Upper lobe of left lung (tissue), 4 donors: Measurements from ENCODE around the gene METTL2A.
"Not testable (repeated sequence)": the region's sequence is repeated elsewhere in the genome, so short reads cannot be mapped to it uniquely, and the experiment has no call there.

Experiments used
- EP300 ChIP-seq, 4 donors: sonication (generic); formaldehyde crosslinking; IDR thresholded peaks; one replicate each; pipeline ENCODE4 v1.5.1; 2017; ENCODE audit warnings: antibody characterized with exemption in 4 of 4, control low read depth in 2 of 4
- POLR2A ChIP-seq, 4 donors: fragments of 450-650 bp; IDR thresholded peaks; one replicate each; pipeline ENCODE4 v1.5.1; 2016 to 2017; ENCODE audit warnings: antibody characterized with exemption in 4 of 4, mild to moderate bottlenecking in 2 of 4
- POLR2AphosphoS5 ChIP-seq, 2 donors: sonication (generic); formaldehyde crosslinking; IDR thresholded peaks; one replicate each; pipeline ENCODE4 v1.5.1; 2017; ENCODE audit warnings: antibody characterized with exemption in 2 of 2
- TF ChIP-seq, protein P1 (sequence below), 6 experiments: fragments of 450-650 bp in 4 of 6; fragments of 200-600 bp in 2 of 6; sonication (generic) in 2 of 6; IDR thresholded peaks; one replicate each; pipeline ENCODE4 v1.5.1; 2016 to 2019; ENCODE audit warnings: antibody characterized with exemption in 6 of 6

DNA sequence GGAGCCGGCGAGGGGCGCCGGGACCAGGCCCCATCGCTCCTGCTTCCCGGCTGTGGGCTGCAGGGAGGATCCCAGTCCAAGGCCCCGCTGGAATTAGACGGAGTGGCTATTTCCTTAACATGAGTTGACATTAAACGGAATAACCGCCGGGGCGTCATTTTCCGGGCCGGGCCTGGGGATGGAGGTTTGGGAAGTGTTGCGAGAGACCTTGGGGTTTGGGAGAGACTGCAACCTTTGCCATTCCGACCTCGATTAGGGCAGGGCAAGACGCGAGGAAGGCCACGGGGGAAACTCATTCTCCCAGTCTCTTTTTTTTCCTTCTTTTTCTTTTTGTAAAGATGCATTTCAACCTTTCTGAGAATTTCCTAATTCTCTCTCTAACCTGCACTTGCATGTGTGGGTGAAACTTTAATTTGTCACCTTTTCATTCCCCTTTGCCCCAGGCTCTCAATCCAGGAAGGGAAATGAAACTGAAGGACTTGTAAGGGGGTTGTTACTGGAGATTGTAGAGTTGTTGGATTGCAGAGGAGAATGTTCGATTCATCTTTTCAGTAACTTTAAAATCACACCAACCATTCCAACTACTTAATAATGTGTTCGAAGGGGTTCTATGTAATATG is 56.1 kb downstream of the METTL2A start:
- TF ChIP-seq, protein P1, sequence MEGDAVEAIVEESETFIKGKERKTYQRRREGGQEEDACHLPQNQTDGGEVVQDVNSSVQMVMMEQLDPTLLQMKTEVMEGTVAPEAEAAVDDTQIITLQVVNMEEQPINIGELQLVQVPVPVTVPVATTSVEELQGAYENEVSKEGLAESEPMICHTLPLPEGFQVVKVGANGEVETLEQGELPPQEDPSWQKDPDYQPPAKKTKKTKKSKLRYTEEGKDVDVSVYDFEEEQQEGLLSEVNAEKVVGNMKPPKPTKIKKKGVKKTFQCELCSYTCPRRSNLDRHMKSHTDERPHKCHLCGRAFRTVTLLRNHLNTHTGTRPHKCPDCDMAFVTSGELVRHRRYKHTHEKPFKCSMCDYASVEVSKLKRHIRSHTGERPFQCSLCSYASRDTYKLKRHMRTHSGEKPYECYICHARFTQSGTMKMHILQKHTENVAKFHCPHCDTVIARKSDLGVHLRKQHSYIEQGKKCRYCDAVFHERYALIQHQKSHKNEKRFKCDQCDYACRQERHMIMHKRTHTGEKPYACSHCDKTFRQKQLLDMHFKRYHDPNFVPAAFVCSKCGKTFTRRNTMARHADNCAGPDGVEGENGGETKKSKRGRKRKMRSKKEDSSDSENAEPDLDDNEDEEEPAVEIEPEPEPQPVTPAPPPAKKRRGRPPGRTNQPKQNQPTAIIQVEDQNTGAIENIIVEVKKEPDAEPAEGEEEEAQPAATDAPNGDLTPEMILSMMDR (IDR thresholded peaks at IDR 0.05): not testable (repeated sequence)
- not testable (repeated sequence) for TF ChIP-seq POLR2A, EP300, POLR2AphosphoS5 (IDR thresholded peaks at IDR 0.05)
